Measurements from ENCODE around the gene MRPL36.

Gene MRPL36

DNA sequence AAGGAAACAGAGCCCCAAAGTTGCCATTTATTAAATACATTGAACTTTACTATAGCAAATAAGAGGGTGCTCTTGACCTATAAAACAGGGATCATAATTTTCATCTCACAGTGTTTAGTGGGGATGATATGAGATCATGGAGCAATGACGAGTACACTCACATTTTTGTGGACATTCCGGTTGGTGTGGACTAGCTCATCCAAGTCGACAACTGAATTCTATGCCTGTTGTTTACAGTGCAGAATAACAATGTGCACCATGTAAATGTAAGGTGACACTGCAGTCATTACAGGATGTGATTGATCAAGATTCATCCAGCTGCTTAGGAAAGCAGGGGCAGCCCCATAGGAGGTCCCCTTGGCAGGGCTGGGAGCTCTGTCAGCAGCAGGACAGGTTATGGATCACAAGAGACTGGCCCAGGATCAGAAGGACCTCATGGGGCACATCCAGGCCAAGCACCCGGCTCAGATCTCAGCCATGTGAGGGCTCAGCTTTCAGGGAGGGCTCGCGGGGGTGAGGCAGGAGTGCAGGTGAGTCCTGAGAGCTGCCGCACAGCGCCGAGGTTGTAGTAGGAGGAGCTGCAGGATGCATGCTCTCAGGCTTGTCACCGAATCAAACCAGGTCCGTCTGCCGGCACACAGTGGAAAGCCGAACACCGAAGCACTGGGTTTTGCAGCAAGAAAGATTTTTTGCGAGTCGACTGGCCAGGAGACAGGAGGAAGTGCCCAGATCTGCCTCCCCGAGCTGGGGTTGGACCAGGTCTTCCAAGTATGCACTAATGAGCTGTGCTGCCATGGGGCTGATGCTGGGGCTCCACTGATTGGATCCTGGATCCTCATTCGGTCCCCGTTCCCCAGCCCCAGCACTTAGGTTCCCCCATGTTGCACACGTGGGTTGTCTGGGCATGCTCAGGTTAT, 28.2 kb downstream of the MRPL36 start:
- no peak overlapping the region for H3K4me3 ChIP-seq (ENCODE audit: control insufficient read depth in 1 of 7, extremely low read depth in 1 of 7, insufficient read depth in 4 of 7, low read depth in 2 of 7, low read length in 6 of 7)
- H3K9me3 ChIP-seq (ENCODE audit: control extremely low read depth in 1 of 5, control insufficient read depth in 4 of 5, insufficient read depth in 2 of 5, low read depth in 1 of 5, low read length in 4 of 5): no peaks in the 10 kb centered on the region
- H3K36me3 ChIP-seq (ENCODE audit: control insufficient read depth in 4 of 4, insufficient read depth in 4 of 4, low read length in 3 of 4): no peaks in the 10 kb centered on the region
- H3K27ac ChIP-seq (ENCODE audit: insufficient read depth in 1 of 2, low read depth in 1 of 2, low read length in 2 of 2, poor library complexity in 1 of 2, severe bottlenecking in 2 of 2): no peak overlapping the region
- CTCF ChIA-PET: interaction anchor here (1.0 kb wide), 1 partner anchor 34 kb away, joined by 4 read pairs; no protein-coding TSS in a partner anchor
- no peak for DNase-seq
- H3K4me1 ChIP-seq (ENCODE audit: control extremely low read depth in 1 of 4, control insufficient read depth in 4 of 4, insufficient read depth in 4 of 4, low read length in 3 of 4): no peaks in the 10 kb centered on the region
- POLR2A ChIA-PET: no interaction called here
- 83% methylated on average over 20 of the region's 20 CpGs for WGBS (ENCODE audit: insufficient coverage)
- H3K27me3 ChIP-seq (replicated peaks in 2 of 5; ENCODE audit: control insufficient read depth in 4 of 5, insufficient read depth in 5 of 5, low read length in 4 of 5): peaks cover 0 to 27% (median 6%) of the 10 kb centered on the region in 5 experiments

DNA sequence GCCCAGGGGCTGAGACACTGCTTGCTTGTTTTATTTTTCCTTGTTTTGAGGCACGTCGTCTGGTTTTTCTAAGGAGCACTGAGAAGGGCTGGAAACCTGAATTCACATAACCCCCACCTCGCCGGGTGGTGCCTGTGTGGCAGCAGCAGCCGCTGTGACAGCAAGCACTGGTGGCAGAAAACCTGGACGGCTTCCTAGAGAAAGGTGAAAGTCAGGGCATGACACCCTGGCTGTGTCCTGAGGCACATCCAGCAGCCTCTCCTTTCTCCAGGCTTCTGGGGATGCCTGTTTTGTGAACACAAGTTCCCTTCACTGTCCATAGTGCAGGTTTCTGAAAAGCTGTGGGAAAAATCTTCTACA, 29.2 kb downstream of the MRPL36 start:
- no peak for DNase-seq
- 84% methylated on average over 6 of the region's 6 CpGs for WGBS (ENCODE audit: insufficient coverage)
- no peaks in the 10 kb centered on the region for H3K4me1 ChIP-seq (ENCODE audit: control extremely low read depth in 1 of 4, control insufficient read depth in 4 of 4, insufficient read depth in 4 of 4, low read length in 3 of 4)
- peaks cover 0 to 3% (median 0%) of the 10 kb centered on the region in 5 experiments for H3K9me3 ChIP-seq (ENCODE audit: control extremely low read depth in 1 of 5, control insufficient read depth in 4 of 5, insufficient read depth in 2 of 5, low read depth in 1 of 5, low read length in 4 of 5)
- H3K36me3 ChIP-seq (ENCODE audit: control insufficient read depth in 4 of 4, insufficient read depth in 4 of 4, low read length in 3 of 4): no peaks in the 10 kb centered on the region
- peaks cover 0 to 28% (median 6%) of the 10 kb centered on the region in 5 experiments for H3K27me3 ChIP-seq (replicated peaks in 2 of 5; ENCODE audit: control insufficient read depth in 4 of 5, insufficient read depth in 5 of 5, low read length in 4 of 5)
- H3K4me3 ChIP-seq (ENCODE audit: control insufficient read depth in 1 of 7, extremely low read depth in 1 of 7, insufficient read depth in 4 of 7, low read depth in 2 of 7, low read length in 6 of 7): no peak overlapping the region
- H3K27ac ChIP-seq (ENCODE audit: insufficient read depth in 1 of 2, low read depth in 1 of 2, low read length in 2 of 2, poor library complexity in 1 of 2, severe bottlenecking in 2 of 2): no peak overlapping the region
- POLR2A ChIA-PET: no interaction called here
- CTCF ChIA-PET: no interaction called here

DNA sequence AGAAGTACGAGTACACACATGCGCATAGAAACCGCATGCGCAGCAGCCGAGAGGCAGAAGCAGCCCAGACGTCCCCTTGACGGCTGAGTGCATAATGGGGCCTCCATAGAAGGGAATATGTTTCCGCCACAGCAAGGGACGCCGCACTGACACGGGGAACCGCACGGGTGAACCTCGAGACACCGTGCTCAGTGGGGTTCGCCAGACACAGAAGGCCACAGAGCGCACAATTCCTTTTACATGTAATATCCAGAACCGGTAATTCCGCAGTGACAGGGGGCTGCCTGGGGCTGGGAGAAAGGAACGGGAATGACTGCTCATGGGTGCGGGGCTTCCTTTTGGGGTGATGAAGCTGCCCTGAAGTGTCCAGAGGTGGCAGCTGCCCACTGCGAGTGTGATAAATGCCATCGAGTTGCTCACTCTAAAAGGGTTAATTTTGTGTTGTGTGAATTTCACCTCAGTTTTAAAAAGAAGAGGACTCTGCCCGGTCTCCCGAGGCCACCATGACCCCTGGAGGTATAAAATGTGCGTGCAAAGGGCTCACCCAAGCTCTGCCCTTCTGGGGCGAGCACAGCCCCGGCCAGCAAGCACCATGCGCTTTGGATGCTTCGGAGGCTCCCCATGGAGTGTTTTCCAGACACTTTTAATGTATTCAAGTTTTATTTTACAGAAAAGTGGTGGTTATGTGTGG, 29.7 kb downstream of the MRPL36 start:
- peaks cover 0 to 33% (median 6%) of the 10 kb centered on the region in 5 experiments for H3K27me3 ChIP-seq (replicated peaks in 2 of 5; ENCODE audit: control insufficient read depth in 4 of 5, insufficient read depth in 5 of 5, low read length in 4 of 5)
- ChIA-PET POLR2A (no interaction called here), CTCF (no interaction called here)
- H3K9me3 ChIP-seq (ENCODE audit: control extremely low read depth in 1 of 5, control insufficient read depth in 4 of 5, insufficient read depth in 2 of 5, low read depth in 1 of 5, low read length in 4 of 5): peaks cover 0 to 3% (median 0%) of the 10 kb centered on the region in 5 experiments
- no peak overlapping the region for H3K4me3 ChIP-seq (ENCODE audit: control insufficient read depth in 1 of 7, extremely low read depth in 1 of 7, insufficient read depth in 4 of 7, low read depth in 2 of 7, low read length in 6 of 7)
- H3K27ac ChIP-seq (ENCODE audit: insufficient read depth in 1 of 2, low read depth in 1 of 2, low read length in 2 of 2, poor library complexity in 1 of 2, severe bottlenecking in 2 of 2): no peak overlapping the region
- no peak for DNase-seq
- H3K36me3 ChIP-seq (ENCODE audit: control insufficient read depth in 4 of 4, insufficient read depth in 4 of 4, low read length in 3 of 4): no peaks in the 10 kb centered on the region
- WGBS (ENCODE audit: insufficient coverage): 87% methylated on average over 20 of the region's 30 CpGs
- no peaks in the 10 kb centered on the region for H3K4me1 ChIP-seq (ENCODE audit: control extremely low read depth in 1 of 4, control insufficient read depth in 4 of 4, insufficient read depth in 4 of 4, low read length in 3 of 4)

DNA sequence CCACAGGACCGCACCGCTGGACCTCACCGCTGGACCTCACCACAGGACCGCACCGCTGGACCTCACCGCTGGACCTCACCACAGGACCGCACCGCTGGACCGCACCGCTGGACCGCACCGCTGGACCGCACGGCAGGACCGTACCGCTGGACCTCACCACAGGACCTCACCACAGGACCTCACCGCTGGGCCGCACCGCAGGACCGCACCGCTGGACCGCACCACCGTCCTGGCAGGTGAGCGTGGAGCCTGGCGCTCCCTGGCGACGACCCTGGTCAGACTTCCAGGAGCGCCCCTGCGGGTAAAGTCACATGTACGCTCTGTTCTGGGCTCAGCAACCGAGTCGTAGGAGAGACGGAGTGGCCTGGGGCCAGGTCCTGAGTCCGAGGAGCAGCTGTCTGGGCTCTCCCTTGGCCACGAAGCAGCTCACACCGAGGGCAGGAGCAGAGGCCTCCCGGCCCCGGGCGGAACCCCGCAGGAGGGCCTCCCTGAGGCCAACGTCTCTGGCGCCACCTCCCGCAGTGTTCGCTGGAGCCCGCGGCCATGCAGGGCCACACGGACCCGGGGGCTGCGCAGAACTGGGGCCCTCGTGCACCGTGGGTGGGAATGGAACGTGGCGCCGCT, 30.5 kb downstream of the MRPL36 start:
- Histone ChIP-seq H3K27ac (ENCODE audit: insufficient read depth in 1 of 2, low read depth in 1 of 2, low read length in 2 of 2, poor library complexity in 1 of 2, severe bottlenecking in 2 of 2) (no peak overlapping the region), H3K9me3 (ENCODE audit: control extremely low read depth in 1 of 5, control insufficient read depth in 4 of 5, insufficient read depth in 2 of 5, low read depth in 1 of 5, low read length in 4 of 5) (peaks cover 0 to 3% (median 0%) of the 10 kb centered on the region in 5 experiments), H3K4me3 (ENCODE audit: control insufficient read depth in 1 of 7, extremely low read depth in 1 of 7, insufficient read depth in 4 of 7, low read depth in 2 of 7, low read length in 6 of 7) (no peak overlapping the region), H3K36me3 (ENCODE audit: control insufficient read depth in 4 of 4, insufficient read depth in 4 of 4, low read length in 3 of 4) (no peaks in the 10 kb centered on the region), H3K4me1 (ENCODE audit: control extremely low read depth in 1 of 4, control insufficient read depth in 4 of 4, insufficient read depth in 4 of 4, low read length in 3 of 4) (no peaks in the 10 kb centered on the region), H3K27me3 (replicated peaks in 2 of 5; ENCODE audit: control insufficient read depth in 4 of 5, insufficient read depth in 5 of 5, low read length in 4 of 5) (peaks cover 0 to 40% (median 12%) of the 10 kb centered on the region in 5 experiments)
- CTCF ChIA-PET: no interaction called here
- POLR2A ChIA-PET: no interaction called here
- DNase-seq: no peak
- WGBS (ENCODE audit: insufficient coverage): 93% methylated on average over 43 of the region's 54 CpGs

DNA sequence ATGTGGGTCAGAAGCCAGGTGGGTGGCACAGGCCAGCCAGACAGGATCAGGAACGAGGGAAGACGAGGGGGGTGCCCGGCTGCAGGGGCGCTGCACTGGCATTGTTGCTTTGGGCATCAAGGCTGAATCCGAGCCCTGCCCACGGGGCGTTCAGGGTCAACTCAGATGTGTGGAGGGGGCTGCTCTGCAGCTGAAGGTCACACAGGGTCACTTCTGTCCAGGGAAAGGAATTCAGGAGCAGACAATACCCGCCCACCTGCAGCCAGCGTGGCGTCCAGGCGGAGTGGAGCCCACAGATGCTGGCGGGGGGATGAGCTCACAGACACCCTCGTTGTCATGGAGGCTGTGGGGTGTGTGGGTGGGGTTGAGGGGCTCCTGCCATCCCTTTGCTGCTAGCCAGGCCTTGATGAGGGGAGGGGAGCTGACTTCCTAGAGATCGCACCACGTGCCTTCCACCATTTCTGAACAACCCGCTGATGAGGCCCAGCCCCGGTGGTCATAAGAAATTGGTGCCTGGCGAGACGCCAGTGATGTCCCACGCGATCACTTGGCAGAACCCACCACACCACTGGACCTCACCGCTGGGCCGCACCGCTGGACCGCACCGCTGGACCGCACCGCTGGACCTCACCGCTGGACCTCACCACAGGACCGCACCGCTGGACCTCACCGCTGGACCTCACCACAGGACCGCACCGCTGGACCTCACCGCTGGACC, 31.2 kb downstream of the MRPL36 start:
- H3K4me1 ChIP-seq (ENCODE audit: control extremely low read depth in 1 of 4, control insufficient read depth in 4 of 4, insufficient read depth in 4 of 4, low read length in 3 of 4): no peaks in the 10 kb centered on the region
- H3K9me3 ChIP-seq (ENCODE audit: control extremely low read depth in 1 of 5, control insufficient read depth in 4 of 5, insufficient read depth in 2 of 5, low read depth in 1 of 5, low read length in 4 of 5): peaks cover 0 to 3% (median 0%) of the 10 kb centered on the region in 5 experiments
- no peak overlapping the region for H3K27ac ChIP-seq (ENCODE audit: insufficient read depth in 1 of 2, low read depth in 1 of 2, low read length in 2 of 2, poor library complexity in 1 of 2, severe bottlenecking in 2 of 2)
- no peak overlapping the region for H3K4me3 ChIP-seq (ENCODE audit: control insufficient read depth in 1 of 7, extremely low read depth in 1 of 7, insufficient read depth in 4 of 7, low read depth in 2 of 7, low read length in 6 of 7)
- no peaks in the 10 kb centered on the region for H3K36me3 ChIP-seq (ENCODE audit: control insufficient read depth in 4 of 4, insufficient read depth in 4 of 4, low read length in 3 of 4)
- POLR2A ChIA-PET: no interaction called here
- peaks cover 0 to 47% (median 15%) of the 10 kb centered on the region in 5 experiments for H3K27me3 ChIP-seq (replicated peaks in 2 of 5; ENCODE audit: control insufficient read depth in 4 of 5, insufficient read depth in 5 of 5, low read length in 4 of 5)
- CTCF ChIA-PET: no interaction called here
- 96% methylated on average over 25 of the region's 35 CpGs for WGBS (ENCODE audit: insufficient coverage)
- no peak for DNase-seq

DNA sequence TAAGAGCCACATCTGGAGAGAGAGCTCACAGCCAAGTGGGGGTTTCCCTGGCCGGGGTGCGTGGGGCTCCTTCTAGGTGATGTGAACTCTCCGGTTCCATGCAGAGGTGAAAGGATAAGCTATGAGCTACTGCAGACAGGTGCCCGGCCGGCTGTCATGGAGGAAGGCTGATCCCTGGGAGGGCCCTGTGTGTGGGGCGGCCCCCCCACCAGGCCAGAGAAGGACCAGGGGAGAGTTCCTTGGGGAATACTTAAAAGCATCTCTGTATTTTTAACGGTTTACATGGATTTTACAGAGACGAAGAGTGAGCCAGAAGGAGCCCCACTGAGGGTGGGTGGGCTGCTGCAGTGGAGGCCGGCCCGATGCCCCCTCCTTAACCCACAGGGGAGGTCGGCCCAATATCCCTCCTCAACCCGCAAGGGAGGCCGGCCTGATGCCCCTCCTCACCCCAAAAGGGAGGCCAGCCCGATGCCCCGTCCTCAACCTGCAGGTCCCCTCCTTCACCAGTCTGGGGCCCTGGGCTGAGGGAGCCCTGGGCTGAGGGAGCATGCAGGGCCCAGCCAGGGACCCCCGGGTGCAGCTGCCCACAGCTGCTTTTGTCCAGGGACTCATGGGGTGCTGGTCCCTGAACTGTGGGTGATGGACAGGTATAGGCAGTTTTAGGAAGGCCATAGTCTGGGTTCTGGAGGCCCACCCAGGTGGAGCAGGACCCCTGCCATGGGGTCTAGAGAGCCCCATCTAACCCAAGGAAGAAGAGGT, 31.9 kb downstream of the MRPL36 start:
- DNase-seq: no peak
- Histone ChIP-seq H3K36me3 (ENCODE audit: control insufficient read depth in 4 of 4, insufficient read depth in 4 of 4, low read length in 3 of 4) (no peaks in the 10 kb centered on the region), H3K4me1 (ENCODE audit: control extremely low read depth in 1 of 4, control insufficient read depth in 4 of 4, insufficient read depth in 4 of 4, low read length in 3 of 4) (no peaks in the 10 kb centered on the region), H3K9me3 (ENCODE audit: control extremely low read depth in 1 of 5, control insufficient read depth in 4 of 5, insufficient read depth in 2 of 5, low read depth in 1 of 5, low read length in 4 of 5) (peaks cover 0 to 3% (median 0%) of the 10 kb centered on the region in 5 experiments), H3K27ac (ENCODE audit: insufficient read depth in 1 of 2, low read depth in 1 of 2, low read length in 2 of 2, poor library complexity in 1 of 2, severe bottlenecking in 2 of 2) (no peak overlapping the region), H3K4me3 (ENCODE audit: control insufficient read depth in 1 of 7, extremely low read depth in 1 of 7, insufficient read depth in 4 of 7, low read depth in 2 of 7, low read length in 6 of 7) (no peak overlapping the region), H3K27me3 (replicated peaks in 2 of 5; ENCODE audit: control insufficient read depth in 4 of 5, insufficient read depth in 5 of 5, low read length in 4 of 5) (peaks cover 0 to 49% (median 21%) of the 10 kb centered on the region in 5 experiments)
- WGBS (ENCODE audit: insufficient coverage): 94% methylated on average over 14 of the region's 16 CpGs
- ChIA-PET CTCF (no interaction called here), POLR2A (no interaction called here)
